OCI-LY1 (cell line): Measurements from ENCODE around the gene TP73.

Source experiments
- H2AFZ ChIP-seq: fragments of 200-600 bp; sonication (generic), shearing (Covaris generic); 2 replicates; pipeline ENCODE4 v1.6.0; 2014; ENCODE audit warnings: antibody characterized with exemption, mild to moderate bottlenecking, low read length
- H3F3A ChIP-seq: fragments of 200-600 bp; sonication (generic), shearing (Covaris generic); 2 replicates; pipeline ENCODE4 v1.6.0; 2014; ENCODE audit warnings: mild to moderate bottlenecking, antibody characterized with exemption, low read length, moderate library complexity; ENCODE audit not compliant: insufficient read depth
- H3K27ac ChIP-seq: fragments of 200-600 bp; sonication (generic); 2 replicates; pipeline ENCODE4 v1.5.1; 2014; ENCODE audit warnings: low read length, mixed run types, mild to moderate bottlenecking, low read depth; ENCODE audit not compliant: poor library complexity, severe bottlenecking
- H3K27me3 ChIP-seq: fragments of 200-600 bp; sonication (generic); 2 replicates; pipeline ENCODE4 v1.6.0; 2014; ENCODE audit warnings: antibody characterized with exemption, mild to moderate bottlenecking, low read length, moderate library complexity; ENCODE audit not compliant: insufficient read depth
- H3K36me3 ChIP-seq: fragments of 200-600 bp; sonication (generic); 2 replicates; pipeline ENCODE4 v1.6.1; 2014; ENCODE audit warnings: mild to moderate bottlenecking, antibody characterized with exemption, low read length, moderate library complexity, mixed read lengths; ENCODE audit not compliant: insufficient read depth
- H3K4me1 ChIP-seq: fragments of 200-600 bp; sonication (generic); 2 replicates; pipeline ENCODE4 v1.5.1; 2014; ENCODE audit warnings: mild to moderate bottlenecking, low read length, moderate library complexity; ENCODE audit not compliant: insufficient read depth, severe bottlenecking
- H3K4me2 ChIP-seq: fragments of 200-600 bp; sonication (generic), shearing (Covaris generic); 2 replicates; pipeline ENCODE4 v1.6.1; 2014; ENCODE audit warnings: low read length
- H3K4me3 ChIP-seq: fragments of 200-600 bp; sonication (generic); 2 replicates; pipeline ENCODE4 v1.5.1; 2014; ENCODE audit warnings: low read length, low read depth, mild to moderate bottlenecking, mixed read lengths; ENCODE audit not compliant: poor library complexity, severe bottlenecking
- H3K79me2 ChIP-seq: fragments of 200-600 bp; shearing (Covaris generic); 2 replicates; pipeline ENCODE4 v1.6.1; 2016; ENCODE audit warnings: mixed run types, low read length, mixed read lengths; ENCODE audit not compliant: insufficient read depth
- H3K9ac ChIP-seq: fragments of 200-600 bp; sonication (generic), shearing (Covaris generic); 2 replicates; pipeline ENCODE4 v1.6.1; 2014; ENCODE audit warnings: mild to moderate bottlenecking, low read length, mixed read lengths
- H3K9me2 ChIP-seq: fragments of 200-600 bp; sonication (generic), shearing (Covaris generic); 2 replicates; pipeline ENCODE4 v1.6.1; 2014; ENCODE audit warnings: low read depth, mild to moderate bottlenecking, low read length, mixed read lengths
- H3K9me3 ChIP-seq: fragments of 200-600 bp; shearing (Covaris generic); 2 replicates; pipeline ENCODE4 v1.6.1; 2014; ENCODE audit warnings: low read length, mixed read lengths
- H4K20me1 ChIP-seq: fragments of 200-600 bp; sonication (generic), shearing (Covaris generic); 2 replicates; pipeline ENCODE4 v1.6.0; 2016; ENCODE audit warnings: mild to moderate bottlenecking, low read length; ENCODE audit not compliant: insufficient read depth
- CTCF ChIP-seq: fragments of 200-600 bp; sonication (generic), shearing (Covaris generic); IDR thresholded peaks from 2 replicates; pipeline ENCODE4 v1.5.1; 2017; ENCODE audit warnings: mild to moderate bottlenecking, antibody characterized with exemption, low read length, moderate library complexity, mixed read lengths
- EZH2 ChIP-seq: fragments of 200-600 bp; sonication (generic), shearing (Covaris generic); IDR thresholded peaks from 2 replicates; pipeline ENCODE4 v1.8.0; 2017; ENCODE audit warnings: borderline replicate concordance, mixed run types, mild to moderate bottlenecking, antibody characterized with exemption, low read length, moderate library complexity, mixed read lengths

Gene TP73

GRCh38 chr1:3762873-3763228 lies 110.5 kb downstream of the TP73 start:
- Histone ChIP-seq H3K4me2 (no peak overlapping the region), H3K36me3 (no peaks in the 10 kb centered on the region; the same call in 1 of the 2 replicates), H4K20me1 (no peaks in the 10 kb centered on the region), H3K4me1 (no peaks in the 10 kb centered on the region), H3K27me3 (peaks cover 27% of the 10 kb centered on the region), H3K27ac (no peak overlapping the region), H3K9ac (no peak overlapping the region), H3K9me2 (no peaks in the 10 kb centered on the region), H2AFZ (no peak overlapping the region), H3K79me2 (no peaks in the 10 kb centered on the region), H3F3A (no peaks in the 10 kb centered on the region), H3K9me3 (peaks cover 7% of the 10 kb centered on the region), H3K4me3 (no peak overlapping the region)
- TF ChIP-seq CTCF (no peak), EZH2 (no peak)

DNA sequence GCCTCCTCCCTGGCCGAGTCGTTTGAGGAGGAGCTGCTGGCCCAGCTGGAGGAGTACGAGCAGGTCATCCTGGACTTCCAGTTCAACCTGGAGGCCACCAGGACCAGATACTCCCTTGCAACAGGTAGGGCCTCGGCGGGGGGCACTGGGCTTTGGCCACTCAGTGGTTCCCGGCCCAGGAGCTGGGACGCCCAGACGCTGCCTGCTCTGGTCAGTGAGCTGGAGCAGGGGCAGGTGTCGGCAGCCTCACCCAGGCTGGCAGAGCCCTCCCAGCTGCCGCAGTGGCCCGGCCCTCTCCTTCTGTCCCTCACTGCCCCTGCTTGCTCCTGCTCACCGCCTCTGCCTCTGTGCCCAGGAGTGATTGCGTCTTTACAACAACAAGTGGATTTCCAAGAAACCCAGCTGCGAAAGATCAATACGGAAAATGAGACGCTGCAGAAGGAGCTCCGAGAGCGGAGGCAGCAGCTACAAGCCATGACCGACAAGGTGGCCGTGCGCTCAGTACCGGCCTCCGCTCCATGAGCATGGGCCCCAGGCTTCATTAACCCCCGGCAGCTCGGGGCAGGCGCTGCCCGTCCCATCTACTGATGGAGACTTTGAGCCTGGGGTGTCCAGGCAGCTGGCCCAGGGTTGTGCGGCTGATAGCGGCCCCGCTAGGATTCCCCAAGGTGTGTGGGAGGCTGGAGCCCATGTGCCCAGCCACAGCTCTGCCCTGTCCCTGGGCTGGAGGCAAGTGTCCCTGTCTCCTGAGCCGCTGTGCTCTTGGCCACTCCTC lies 111.2 kb downstream of the TP73 start:
- Histone ChIP-seq H3K9ac (no peak overlapping the region), H3F3A (no peaks in the 10 kb centered on the region), H3K4me2 (no peak overlapping the region), H3K9me2 (no peaks in the 10 kb centered on the region), H3K27ac (no peak overlapping the region), H3K9me3 (peaks cover 7% of the 10 kb centered on the region), H3K79me2 (no peaks in the 10 kb centered on the region), H2AFZ (no peak overlapping the region), H3K4me3 (no peak overlapping the region), H3K36me3 (no peaks in the 10 kb centered on the region; the same call in 1 of the 2 replicates), H3K27me3 (peaks cover 27% of the 10 kb centered on the region), H4K20me1 (no peaks in the 10 kb centered on the region), H3K4me1 (no peaks in the 10 kb centered on the region)
- TF ChIP-seq CTCF (no peak), EZH2 (no peak)

- H2AFZ ChIP-seq, result no peak overlapping the region
- no peaks in the 10 kb centered on the region for H3K9me3 ChIP-seq
- peaks cover 4% of the 10 kb centered on the region for H3K27me3 ChIP-seq
- no peaks in the 10 kb centered on the region for H3F3A ChIP-seq
- H3K4me1 ChIP-seq, result peaks cover 9% of the 10 kb centered on the region
- TF ChIP-seq EZH2 (no peak), CTCF (no peak)
- no peak overlapping the region for H3K4me2 ChIP-seq
- H3K27ac ChIP-seq, result no peak overlapping the region
- no peaks in the 10 kb centered on the region for H3K9me2 ChIP-seq
- no peaks in the 10 kb centered on the region for H3K79me2 ChIP-seq
- H3K9ac ChIP-seq, result no peak overlapping the region
- H3K4me3 ChIP-seq, result no peak overlapping the region
- no peaks in the 10 kb centered on the region for H4K20me1 ChIP-seq
- no peaks in the 10 kb centered on the region for H3K36me3 ChIP-seq
Measured at GRCh38 chr1:3767328-3767925, 115.1 kb downstream of the TP73 start.
